K562 (cell line): ENCODE measurements around the gene ZDHHC12. TPM values are rescaled to one million over a fixed set of nuclear protein-coding genes. Genes with fewer than 3 reads are reported as not detected.

Experiments used
- BCLAF1 ChIP-seq, 2 experiments: fragments of 450-650 bp in 1 of 2; IDR thresholded peaks; 2 replicates each; pipeline ENCODE4 v1.6.1; 2011 to 2017; ENCODE audit warnings: low read depth in 2 of 2, antibody characterized with exemption in 1 of 2, borderline replicate concordance in 1 of 2, low read length in 1 of 2, mild to moderate bottlenecking in 1 of 2, mixed read lengths in 1 of 2; ENCODE audit not compliant: control insufficient read depth in 1 of 2
- CBX1 ChIP-seq: sonication (generic); IDR thresholded peaks from 2 replicates; pipeline ENCODE4 v1.6.1; 2016; ENCODE audit warnings: antibody characterized with exemption, low read depth, mild to moderate bottlenecking
- CBX3 ChIP-seq, 2 experiments: IDR thresholded peaks; 1 replicate in 1 of 2; 2 replicates in 1 of 2; pipeline ENCODE4 v1.6.1; 2012; ENCODE audit warnings: inconsistent platforms in 2 of 2, low read length in 2 of 2, borderline replicate concordance in 1 of 2, control low read depth in 1 of 2
- CREB3L1 ChIP-seq: fragments of 450-650 bp; IDR thresholded peaks from 2 replicates; pipeline ENCODE4 v1.6.1; 2014; ENCODE audit warnings: low read depth, mild to moderate bottlenecking, moderate library complexity, borderline replicate concordance
- HDAC1 ChIP-seq, 2 experiments: fragments of 450-650 bp; IDR thresholded peaks; 2 replicates each; pipeline ENCODE4 v1.6.1; 2016 to 2017; ENCODE audit warnings: inconsistent platforms in 1 of 2, mild to moderate bottlenecking in 1 of 2, moderate library complexity in 1 of 2
- HDAC2 ChIP-seq: fragments of 450-650 bp; IDR thresholded peaks from 2 replicates; pipeline ENCODE4 v1.6.1; 2016; ENCODE audit warnings: mild to moderate bottlenecking
- ILK ChIP-seq: fragments of 450-650 bp; IDR thresholded peaks from 2 replicates; pipeline ENCODE4 v1.6.1; 2016; ENCODE audit warnings: missing genetic modification characterization, low read depth, mild to moderate bottlenecking, missing compliant biosample characterization, moderate library complexity, borderline replicate concordance
- IRF9 ChIP-seq: fragments of 450-650 bp; IDR thresholded peaks from 2 replicates; pipeline ENCODE4 v1.6.1; 2016; ENCODE audit warnings: missing biosample characterization, missing genetic modification characterization
- MNT ChIP-seq, 2 experiments: fragments of 450-650 bp; conservative IDR thresholded peaks; 2 replicates each; pipeline ENCODE4 v1.6.1; 2017; ENCODE audit warnings: mild to moderate bottlenecking in 2 of 2, moderate library complexity in 2 of 2
- PCBP1 ChIP-seq: fragments of 200-400 bp; formaldehyde crosslinking; IDR thresholded peaks from 2 replicates; pipeline ENCODE4 v1.6.1; 2018; ENCODE audit warnings: mild to moderate bottlenecking, low read depth, low read length; ENCODE audit not compliant: poor library complexity, severe bottlenecking
- POLR2G ChIP-seq: fragments of 200-400 bp; formaldehyde crosslinking; IDR thresholded peaks from 2 replicates; pipeline ENCODE4 v1.6.1; 2017; ENCODE audit warnings: low read depth, mild to moderate bottlenecking, antibody characterized with exemption, low read length, moderate library complexity
- RBM39 ChIP-seq: fragments of 200-400 bp; formaldehyde crosslinking; optimal IDR thresholded peaks from 2 replicates; pipeline ENCODE3; 2018; ENCODE audit warnings: low read depth, low read length
- RCOR1 ChIP-seq, 2 experiments: IDR thresholded peaks; 2 replicates each; pipeline ENCODE4 v1.6.1; 2012; ENCODE audit warnings: low read depth in 2 of 2, low read length in 2 of 2, borderline replicate concordance in 1 of 2, improper control_type of control experiment in 1 of 2
- SNAPC5 ChIP-seq: fragments of 250-450 bp; sonication (Bioruptor Pico); IDR thresholded peaks from 2 replicates; pipeline ENCODE4 v1.8.0; 2021; ENCODE audit warnings: moderate library complexity, mild to moderate bottlenecking, inconsistent platforms
- SUPT5H ChIP-seq: fragments of 450-650 bp; IDR thresholded peaks from 2 replicates; pipeline ENCODE4 v1.6.1; 2016
- TRIM28 ChIP-seq: fragments of 450-650 bp; IDR thresholded peaks from 2 replicates; pipeline ENCODE4 v1.6.1; 2017
- ZNF217 ChIP-seq: sonication (generic); formaldehyde crosslinking; IDR thresholded peaks from 2 replicates; pipeline ENCODE4 v1.8.0; 2022; ENCODE audit warnings: mild to moderate bottlenecking, missing genetic modification reagents
- ZNF239 ChIP-seq: fragments of 250-450 bp; sonication (Bioruptor Pico); IDR thresholded peaks from 2 replicates; pipeline ENCODE4 v1.4.0; 2020; ENCODE audit warnings: mild to moderate bottlenecking
- ZNF408 ChIP-seq: fragments of 250-450 bp; sonication (Bioruptor Pico); IDR thresholded peaks from 2 replicates; pipeline ENCODE4 v1.4.0; 2020; ENCODE audit warnings: low read depth, mild to moderate bottlenecking, moderate library complexity
- ZNF444 ChIP-seq: fragments of 250-450 bp; sonication (Bioruptor Pico); IDR thresholded peaks from 2 replicates; pipeline ENCODE4 v1.4.0; 2020; ENCODE audit warnings: mild to moderate bottlenecking, moderate library complexity
- polyA plus RNA-seq, 8 experiments: library from polyadenylated mRNA; depleted of rRNA in 4 of 8; stranded (reverse) in 5 of 8; unstranded in 3 of 8; fragments of >200 nt; fragmentation: Nextera tagmentation in 2 of 8; fragmentation: Illumina TruSeq in 1 of 8; extraction: Ambion mirVana in 2 of 8; extraction: Trizol in 1 of 8; gene quantifications; 2 replicates each; pipeline versions ENCODE4 v1.2.1 to v1.2.3, GENCODE V29; 2011 to 2014; ENCODE audit warnings: inconsistent platforms in 1 of 8, missing spikeins in 1 of 8
- total RNA-seq, 7 experiments: library from RNA; depleted of rRNA in 6 of 7; stranded (reverse); fragments of >200 nt in 6 of 7; fragmentation: Illumina TruSeq in 2 of 7; extraction: Trizol in 2 of 7; gene quantifications; 2 replicates each; pipeline versions ENCODE4 v1.2.1 to v1.2.3, GENCODE V29; 2011 to 2021; ENCODE audit warnings: low replicate concordance in 1 of 7

Gene ZDHHC12
- total and polyA plus RNA-seq, 9 of the 15 experiments (the other 6 are each of a cell fraction or from before 2014, with no cell fraction given), result 0.21 to 38.0 (median 13.8) TPM

- TF ChIP-seq PCBP1 (peak; percentile 30), SNAPC5 (CRISPR knock-in tag) (no peak), TRIM28 (no peak), BCLAF1 (IDR thresholded peaks at IDR 0.05; ENCODE audit: borderline replicate concordance in 1 of 2, control insufficient read depth in 1 of 2, low read depth in 2 of 2, low read length in 1 of 2) (no peak), RCOR1 (IDR thresholded peaks at IDR 0.05; ENCODE audit: borderline replicate concordance in 1 of 2, low read depth in 2 of 2, low read length in 2 of 2) (no peak), RBM39 (peak; percentile 81), CBX1 (0 out of 2 replicates have a peak, but pooled peaks have one; percentile 13), HDAC2 (no peak), IRF9 (tag) (no peak), ILK (no peak), HDAC1 (IDR thresholded peaks at IDR 0.05) (peak in 1 of 2 experiments; percentile 82; a peak in 2 of 4 replicates), CBX3 (IDR thresholded peaks at IDR 0.05; ENCODE audit: borderline replicate concordance in 1 of 2, low read length in 2 of 2) (no peak), CREB3L1 (peak; percentile 20; the same call in 1 of the 2 replicates), ZNF444 (no peak), SUPT5H (peak; percentile 50; the same call in 1 of the 2 replicates), POLR2G (peak; percentile 73), ZNF217 (CRISPR knock-in tag) (no peak), ZNF408 (CRISPR knock-in tag) (no peak), MNT (conservative IDR thresholded peaks at IDR 0.05) (no peak), ZNF239 (CRISPR knock-in tag) (no peak)
These were observed 33.9 kb downstream of the ZDHHC12 start (continued) for GRCh38 chr9:128689820-128690683.
